Measurements from ENCODE around the gene CRKL.

The CRKL gene

GRCh38 chr22:20994128-20994901 is 77.1 kb downstream of the CRKL start:
- no peak for DNase-seq
- H3K27me3 ChIP-seq (replicated peaks), result no peaks in the 10 kb centered on the region
- H3K27ac ChIP-seq, result no peak overlapping the region
- in situ Hi-C loops (cut with HindIII; ENCODE audit: low pct_ligation_motif_present, low sequenced_read_pairs), result no loop called here
- peaks cover 76% of the 10 kb centered on the region for H3K36me3 ChIP-seq (replicated peaks)
- no peak for TF ChIP-seq CTCF (IDR thresholded peaks at IDR 0.05; ENCODE audit: low read depth, low read length, missing control alignments)
- H3K4me3 ChIP-seq (ENCODE audit: low read depth, low read length), result no peak overlapping the region

DNA sequence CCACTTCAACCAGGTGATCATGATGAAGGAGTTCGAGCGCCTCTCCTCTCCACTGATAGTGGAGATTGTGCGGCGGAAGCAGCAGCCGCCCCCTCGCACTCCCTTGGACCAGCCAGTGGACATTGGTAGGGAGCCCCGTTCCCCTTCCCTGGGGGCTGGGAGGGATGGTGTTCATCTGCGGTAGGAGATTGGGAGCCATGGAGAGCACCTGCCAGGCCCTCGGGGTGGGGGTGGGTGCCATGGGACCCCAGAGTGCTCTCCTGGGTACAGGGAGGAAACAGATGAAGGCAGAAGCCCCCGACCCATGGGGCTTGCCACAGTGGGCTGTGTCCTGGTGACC is 77.7 kb downstream of the CRKL start:
- no peaks in the 10 kb centered on the region for H3K27me3 ChIP-seq (replicated peaks)
- in situ Hi-C loops (cut with HindIII; ENCODE audit: low pct_ligation_motif_present, low sequenced_read_pairs), result no loop called here
- no peak for TF ChIP-seq CTCF (IDR thresholded peaks at IDR 0.05; ENCODE audit: low read depth, low read length, missing control alignments)
- no peak overlapping the region for H3K4me3 ChIP-seq (ENCODE audit: low read depth, low read length)
- no peak overlapping the region for H3K27ac ChIP-seq
- peaks cover 81% of the 10 kb centered on the region for H3K36me3 ChIP-seq (replicated peaks)
- DNase-seq, result no peak

GRCh38 chr22:20995329-20996030 is 78.3 kb downstream of the CRKL start:
- Histone ChIP-seq H3K27me3 (replicated peaks) (no peaks in the 10 kb centered on the region), H3K27ac (no peak overlapping the region), H3K36me3 (replicated peaks) (peaks cover 78% of the 10 kb centered on the region), H3K4me3 (ENCODE audit: low read depth, low read length) (no peak overlapping the region)
- no peak for DNase-seq
- in situ Hi-C loops (cut with HindIII; ENCODE audit: low pct_ligation_motif_present, low sequenced_read_pairs), result no loop called here
- no peak for TF ChIP-seq CTCF (IDR thresholded peaks at IDR 0.05; ENCODE audit: low read depth, low read length, missing control alignments)

GRCh38 chr22:20996031-20996410 is 78.8 kb downstream of the CRKL start:
- H3K27ac ChIP-seq, result no peak overlapping the region
- in situ Hi-C loops (cut with HindIII; ENCODE audit: low pct_ligation_motif_present, low sequenced_read_pairs), result no loop called here
- no peak for TF ChIP-seq CTCF (IDR thresholded peaks at IDR 0.05; ENCODE audit: low read depth, low read length, missing control alignments)
- no peak for DNase-seq
- peaks cover 73% of the 10 kb centered on the region for H3K36me3 ChIP-seq (replicated peaks)
- H3K4me3 ChIP-seq (ENCODE audit: low read depth, low read length), result no peak overlapping the region
- no peaks in the 10 kb centered on the region for H3K27me3 ChIP-seq (replicated peaks)

- no peak overlapping the region for H3K27ac ChIP-seq
- no peaks in the 10 kb centered on the region for H3K27me3 ChIP-seq (replicated peaks)
- H3K4me3 ChIP-seq (ENCODE audit: low read depth, low read length), result no peak overlapping the region
- in situ Hi-C loops (cut with HindIII; ENCODE audit: low pct_ligation_motif_present, low sequenced_read_pairs), result no loop called here
- no peak for DNase-seq
- H3K36me3 ChIP-seq (replicated peaks), result peaks cover 66% of the 10 kb centered on the region
- no peak for TF ChIP-seq CTCF (IDR thresholded peaks at IDR 0.05; ENCODE audit: low read depth, low read length, missing control alignments)
These were observed 79.7 kb downstream of the CRKL start for GRCh38 chr22:20996598-20997535.

Measured in brain microvascular endothelial cell (primary cell).